ENCODE measurements around the gene SDF4. TPM values are rescaled to one million over a fixed set of nuclear protein-coding genes. Genes with fewer than 3 reads are reported as not detected.

The SDF4 gene
- total and polyA plus RNA-seq, 2 of the 13 experiments (the other 11 are each of a cell fraction or from before 2014, with no cell fraction given) = 80.8 to 107 TPM

- TF ChIP-seq ZNF382 (CRISPR knock-in tag; IDR thresholded peaks at IDR 0.05; ENCODE audit: borderline replicate concordance) (no peak), SMC3 (IDR thresholded peaks at IDR 0.05; ENCODE audit: low read length) (peak; percentile 16; the same call in 1 of the 2 replicates), ZBTB33 (CRISPR knock-in tag; IDR thresholded peaks at IDR 0.05) (no peak), TFAP4 (IDR thresholded peaks at IDR 0.05; ENCODE audit: borderline replicate concordance, low read depth) (no peak), GATA4 (IDR thresholded peaks at IDR 0.05; ENCODE audit: borderline replicate concordance, low read depth) (no peak), ZNF619 (CRISPR knock-in tag; IDR thresholded peaks at IDR 0.05) (no peak), SUZ12 (IDR thresholded peaks at IDR 0.05; ENCODE audit: low read depth, low read length) (no peak), SNRNP70 (IDR thresholded peaks at IDR 0.05; ENCODE audit: low read depth, low read length) (no peak), PRMT3 (CRISPR knock-in tag; IDR thresholded peaks at IDR 0.05; ENCODE audit: borderline replicate concordance, low read depth) (no peak), ZBTB46 (CRISPR knock-in tag; IDR thresholded peaks at IDR 0.05; ENCODE audit: borderline replicate concordance) (0 out of 2 replicates have a peak, but pooled peaks have one; percentile 31), TRIM24 (CRISPR knock-in tag; IDR thresholded peaks at IDR 0.05) (no peak), RORA (CRISPR knock-in tag; IDR thresholded peaks at IDR 0.05) (no peak), ZKSCAN1 (IDR thresholded peaks at IDR 0.05; ENCODE audit: low read length) (no peak), ZNF329 (CRISPR knock-in tag; IDR thresholded peaks at IDR 0.05; ENCODE audit: low read depth) (no peak), KAT8 (CRISPR knock-in tag; IDR thresholded peaks at IDR 0.05) (no peak), GPBP1L1 (CRISPR knock-in tag; IDR thresholded peaks at IDR 0.05) (no peak), ZNF576 (CRISPR knock-in tag; IDR thresholded peaks at IDR 0.05) (no peak), STAT5B (CRISPR knock-in tag; IDR thresholded peaks at IDR 0.05) (no peak), E2F5 (CRISPR knock-in tag; conservative IDR thresholded peaks at IDR 0.05) (no peak), NONO (IDR thresholded peaks at IDR 0.05) (no peak), NONO (CRISPR knock-in tag; conservative IDR thresholded peaks at IDR 0.05) (no peak; the same call in 1 of the 2 replicates), CBFB (CRISPR knock-in tag; IDR thresholded peaks at IDR 0.05) (no peak), BCL6 (CRISPR knock-in tag; IDR thresholded peaks at IDR 0.05) (no peak)
Observed at GRCh38 chr1:1230656-1231399, 973 bp downstream of the SDF4 start (continued).
